ENCODE measurements around the gene RAMP3. TPM values are rescaled to one million over a fixed set of nuclear protein-coding genes. Genes with fewer than 3 reads are reported as not detected.
"Not testable (repeated sequence)": the region's sequence is repeated elsewhere in the genome, so short reads cannot be mapped to it uniquely, and the experiment has no call there.

RAMP3 gene
- total RNA-seq = 5.8 TPM

- ATAC-seq (no peak), DNase-seq (ENCODE audit: low spot score) (no peak)
Observed at GRCh38 chr7:45157653-45158401, at the start of gene RAMP3. RAMP3 (plus strand) TSS chr7:45157791; CDS start chr7:45157829, 38 bp downstream.

- no peak for ATAC-seq
- DNase-seq (ENCODE audit: low spot score) = no peak
Observed at GRCh38 chr7:45108863-45109262, 48.7 kb upstream of the RAMP3 start.

GRCh38 chr7:45111298-45112223 is 46.0 kb upstream of the RAMP3 start, which contains the start of gene TBRG4:
TBRG4 (minus strand) TSS chr7:45111697; CDS start chr7:45109237, 2,460 bp downstream.
- peak; percentile 96 for ATAC-seq
- DNase-seq (ENCODE audit: low spot score) = peak; percentile 97

GRCh38 chr7:45112648-45113047 is 44.9 kb upstream of the RAMP3 start:
- no peak for ATAC-seq
- DNase-seq (ENCODE audit: low spot score) = no peak

- not testable (repeated sequence) for ATAC-seq; DNase-seq (ENCODE audit: low spot score)
Observed at GRCh38 chr7:45114257-45114656, 43.3 kb upstream of the RAMP3 start.

GRCh38 chr7:45114926-45115325 is 42.7 kb upstream of the RAMP3 start:
- ATAC-seq (no peak), DNase-seq (ENCODE audit: low spot score) (no peak)

- no peak for DNase-seq (ENCODE audit: low spot score)
- ATAC-seq = no peak
Observed at GRCh38 chr7:45116048-45116447, 41.5 kb upstream of the RAMP3 start.

- no peak for ATAC-seq
- DNase-seq (ENCODE audit: low spot score) = no peak
Observed at GRCh38 chr7:45117582-45117981, 40.0 kb upstream of the RAMP3 start.

GRCh38 chr7:45118292-45118691 is 39.3 kb upstream of the RAMP3 start:
- ATAC-seq = no peak
- DNase-seq (ENCODE audit: low spot score) = no peak

GRCh38 chr7:45118889-45119331 is 38.7 kb upstream of the RAMP3 start:
- DNase-seq (ENCODE audit: low spot score) = no peak

GRCh38 chr7:45119550-45119949 is 38.0 kb upstream of the RAMP3 start:
- ATAC-seq (no peak), DNase-seq (ENCODE audit: low spot score) (no peak)

More at GRCh38 chr7:45118889-45119331, 38.7 kb upstream of the RAMP3 start:
- ATAC-seq = no peak

DNA sequence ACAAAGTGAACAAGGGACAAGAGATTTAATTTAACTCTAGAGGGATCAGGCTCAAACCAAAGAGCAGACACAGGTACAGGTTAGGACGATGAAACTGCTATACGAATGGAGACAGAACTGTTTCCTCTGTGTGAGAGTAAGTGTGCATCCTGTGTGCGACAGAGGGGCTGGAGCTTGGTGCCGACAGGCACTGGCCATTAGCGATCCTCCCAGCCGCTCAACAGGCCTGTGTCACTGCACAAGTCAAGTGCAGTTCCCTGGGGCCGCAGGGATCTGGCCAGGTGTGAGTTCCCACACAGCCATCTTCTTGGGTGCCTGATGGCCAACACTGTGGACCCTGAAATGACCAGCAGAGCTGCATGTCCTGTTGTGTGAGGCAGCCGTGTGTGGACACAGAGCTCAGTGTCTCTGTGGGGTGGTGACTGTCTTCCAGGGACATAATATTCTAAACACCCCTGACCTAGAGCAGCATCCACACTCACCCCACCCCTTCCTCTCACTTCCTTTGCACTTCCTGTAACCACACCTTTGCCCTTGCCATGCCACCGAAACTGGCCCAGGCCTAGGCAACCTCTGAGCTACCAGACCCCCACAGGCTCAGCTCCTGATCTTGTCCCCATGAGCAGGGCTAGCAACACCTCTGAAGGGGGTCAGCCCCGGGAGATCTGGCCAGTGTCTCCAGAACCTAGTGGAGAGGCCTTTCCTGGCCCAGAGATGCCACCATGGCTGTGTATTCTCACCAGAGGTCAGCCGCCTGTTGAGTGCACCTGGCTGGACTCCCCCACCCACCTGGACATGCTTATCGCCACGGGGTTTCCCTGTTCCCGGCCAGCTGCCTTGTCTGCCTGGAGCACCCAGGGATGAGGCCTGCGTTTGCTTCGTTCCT is 34.4 kb upstream of the RAMP3 start:
- DNase-seq (ENCODE audit: low spot score) (no peak), ATAC-seq (no peak)

DNA sequence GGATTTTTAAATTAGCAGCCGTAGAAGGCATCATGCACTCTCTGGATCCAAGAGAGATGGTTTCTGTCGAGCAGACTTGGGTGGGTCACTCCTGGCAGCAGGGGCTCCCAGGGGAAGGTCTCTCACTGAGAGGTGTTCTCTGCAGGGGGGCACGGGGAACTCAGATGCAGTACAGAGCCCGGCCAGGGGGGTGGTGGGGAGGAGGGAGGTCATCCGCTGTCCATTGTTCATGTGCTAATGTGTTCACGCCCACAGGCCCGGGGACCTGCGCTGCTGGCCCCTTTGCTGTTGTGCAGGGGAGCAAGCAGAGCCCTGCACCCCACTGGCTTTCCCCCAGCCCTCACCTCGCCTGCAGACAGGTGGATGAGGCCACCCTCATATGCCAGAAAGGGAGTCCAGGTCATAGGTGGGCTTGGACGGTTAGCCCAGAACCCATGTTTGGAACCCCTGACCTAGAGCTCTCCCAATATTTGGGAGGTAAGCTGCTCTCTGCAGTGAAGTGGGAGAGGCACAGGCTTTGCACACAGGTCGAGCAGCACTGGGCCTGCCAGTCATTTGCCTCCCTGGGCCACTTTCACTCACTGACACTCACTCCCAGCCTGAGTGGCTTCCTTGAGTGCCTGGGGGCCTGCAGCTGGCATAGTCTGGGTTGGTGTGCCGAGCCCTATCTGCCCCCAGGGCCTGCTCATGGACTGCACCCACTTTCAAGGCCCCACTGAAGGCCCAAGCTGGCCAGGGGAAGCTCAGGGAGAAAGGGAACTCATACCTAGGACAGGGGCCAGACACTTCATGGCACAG is 33.5 kb upstream of the RAMP3 start:
- DNase-seq (ENCODE audit: low spot score) (no peak), ATAC-seq (no peak)

GRCh38 chr7:45125193-45125904 is 32.2 kb upstream of the RAMP3 start:
- no peak for ATAC-seq
- DNase-seq (ENCODE audit: low spot score) = no peak

GRCh38 chr7:45126201-45126600 is 31.4 kb upstream of the RAMP3 start:
- ATAC-seq (no peak), DNase-seq (ENCODE audit: low spot score) (no peak)

DNA sequence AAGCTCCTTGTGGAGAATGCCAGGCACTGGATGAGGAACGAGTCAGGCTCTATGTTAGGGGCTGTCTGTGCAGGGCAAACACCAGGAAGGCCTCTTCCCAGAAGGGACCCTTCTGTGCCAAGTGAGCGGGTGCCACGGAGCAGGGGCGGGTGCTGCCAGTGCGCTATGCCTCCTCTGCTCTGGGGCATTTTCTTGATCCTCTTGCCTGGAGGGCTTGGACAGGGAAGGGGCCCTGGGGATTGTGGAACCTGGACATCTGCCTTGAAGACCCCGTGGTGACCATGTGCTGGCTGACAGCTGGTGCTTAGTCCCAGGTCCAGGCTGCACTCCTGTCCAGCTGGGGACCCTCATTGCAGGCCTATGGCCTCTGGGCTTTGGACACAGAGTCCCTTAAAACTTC is 30.7 kb upstream of the RAMP3 start:
- DNase-seq (ENCODE audit: low spot score) (no peak), ATAC-seq (no peak)

- ATAC-seq = no peak
- DNase-seq (ENCODE audit: low spot score) = no peak
Observed at GRCh38 chr7:45129181-45129800, 28.3 kb upstream of the RAMP3 start.

DNA sequence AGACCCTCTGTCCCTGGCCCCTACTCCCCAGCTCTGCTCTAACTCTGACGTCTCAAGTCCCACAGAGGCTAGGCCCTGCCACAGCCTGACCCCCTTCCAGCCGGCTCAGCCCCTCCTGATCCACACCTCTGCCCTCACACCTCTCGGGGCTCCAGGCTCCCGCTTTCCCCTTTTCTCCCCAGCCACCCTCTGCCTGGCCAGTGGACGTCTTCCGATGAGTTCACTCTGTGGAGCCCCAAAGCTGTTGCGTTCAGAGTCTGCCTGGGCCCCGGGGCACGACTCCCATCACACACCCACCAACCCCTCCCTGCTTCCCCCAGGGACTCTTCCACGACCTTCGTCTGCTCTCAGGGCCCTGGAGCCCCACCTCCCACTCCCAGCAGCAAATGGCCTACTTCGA is 27.7 kb upstream of the RAMP3 start:
- no peak for DNase-seq (ENCODE audit: low spot score)
- ATAC-seq = no peak

GRCh38 chr7:45130910-45131309 is 26.7 kb upstream of the RAMP3 start:
- no peak for DNase-seq (ENCODE audit: low spot score)

More at GRCh38 chr7:45130910-45131309, 26.7 kb upstream of the RAMP3 start:
- no peak for ATAC-seq

All from left lobe of liver (tissue), 2 donors.